HUES48 (cell line): ENCODE measurements around the gene MPPED2.

Experiments
- H3K27ac ChIP-seq: one replicate; pipeline ENCODE4 v1.7.0; 2013; ENCODE audit warnings: low read depth, low read length, inconsistent platforms
- H3K27me3 ChIP-seq: 2 replicates; pipeline ENCODE4 v1.6.1; 2013; ENCODE audit warnings: mild to moderate bottlenecking, low read length; ENCODE audit not compliant: control insufficient read depth, insufficient read depth
- H3K36me3 ChIP-seq: 2 replicates; pipeline ENCODE4 v1.6.1; 2013; ENCODE audit warnings: low read length; ENCODE audit not compliant: control insufficient read depth, insufficient read depth
- H3K4me1 ChIP-seq: 2 replicates; pipeline ENCODE4 v1.6.1; 2013; ENCODE audit warnings: mild to moderate bottlenecking, low read length; ENCODE audit not compliant: control insufficient read depth, insufficient read depth
- H3K4me3 ChIP-seq: 2 replicates; pipeline ENCODE4 v1.5.1; 2013; ENCODE audit warnings: mild to moderate bottlenecking, low read depth, low read length
- H3K9ac ChIP-seq: 2 replicates; pipeline ENCODE4 v1.6.1; 2013; ENCODE audit warnings: mild to moderate bottlenecking, low read depth, low read length, moderate library complexity
- H3K9me3 ChIP-seq: 2 replicates; pipeline ENCODE4 v1.6.1; 2013; ENCODE audit warnings: low read length; ENCODE audit not compliant: control insufficient read depth, insufficient read depth

MPPED2 gene

GRCh38 chr11:30553521-30554110 is 32.5 kb downstream of the MPPED2 start:
- H3K27ac ChIP-seq: peak overlapping the region; percentile 49
- peaks cover 56% of the 10 kb centered on the region for H3K4me1 ChIP-seq
- no peaks in the 10 kb centered on the region for H3K9me3 ChIP-seq
- H3K4me3 ChIP-seq: no peak overlapping the region
- no peaks in the 10 kb centered on the region for H3K27me3 ChIP-seq
- 0 out of 2 replicates have a peak, but pooled peaks cover 2% of the 10 kb centered on the region for H3K36me3 ChIP-seq
- no peak overlapping the region for H3K9ac ChIP-seq

- Histone ChIP-seq H3K4me1 (peaks cover 61% of the 10 kb centered on the region), H3K9ac (no peak overlapping the region), H3K27me3 (no peaks in the 10 kb centered on the region), H3K9me3 (no peaks in the 10 kb centered on the region), H3K36me3 (0 out of 2 replicates have a peak, but pooled peaks cover 2% of the 10 kb centered on the region), H3K4me3 (no peak overlapping the region), H3K27ac (peak overlapping the region; percentile 49)
Observed at GRCh38 chr11:30552839-30553238, 33.3 kb downstream of the MPPED2 start.

- H3K9ac ChIP-seq: no peak overlapping the region
- H3K4me1 ChIP-seq: peaks cover 88% of the 10 kb centered on the region
- H3K4me3 ChIP-seq: no peak overlapping the region
- no peak overlapping the region for H3K27ac ChIP-seq
- no peaks in the 10 kb centered on the region for H3K36me3 ChIP-seq
- H3K27me3 ChIP-seq: 0 out of 2 replicates have a peak, but pooled peaks cover 3% of the 10 kb centered on the region
- no peaks in the 10 kb centered on the region for H3K9me3 ChIP-seq
Observed at GRCh38 chr11:30550022-30550542, 36.1 kb downstream of the MPPED2 start.

- no peak overlapping the region for H3K27ac ChIP-seq
- no peaks in the 10 kb centered on the region for H3K9me3 ChIP-seq
- no peaks in the 10 kb centered on the region for H3K36me3 ChIP-seq
- 0 out of 2 replicates have a peak, but pooled peaks cover 3% of the 10 kb centered on the region for H3K27me3 ChIP-seq
- peaks cover 94% of the 10 kb centered on the region for H3K4me1 ChIP-seq
- no peak overlapping the region for H3K9ac ChIP-seq
- H3K4me3 ChIP-seq: no peak overlapping the region
Observed at GRCh38 chr11:30549565-30549964, 36.6 kb downstream of the MPPED2 start.

GRCh38 chr11:30546334-30546733 is 39.8 kb downstream of the MPPED2 start:
- Histone ChIP-seq H3K4me1 (peaks cover 69% of the 10 kb centered on the region), H3K27ac (peak overlapping the region; percentile 67), H3K4me3 (peak overlapping the region; percentile 10; the same call in 1 of the 2 replicates), H3K9me3 (no peaks in the 10 kb centered on the region), H3K27me3 (0 out of 2 replicates have a peak, but pooled peaks cover 3% of the 10 kb centered on the region), H3K9ac (no peak overlapping the region; the same call in 1 of the 2 replicates), H3K36me3 (no peaks in the 10 kb centered on the region)

- Histone ChIP-seq H3K27me3 (0 out of 2 replicates have a peak, but pooled peaks cover 3% of the 10 kb centered on the region), H3K4me3 (no peak overlapping the region), H3K9ac (no peak overlapping the region), H3K9me3 (no peaks in the 10 kb centered on the region), H3K4me1 (peaks cover 63% of the 10 kb centered on the region), H3K36me3 (no peaks in the 10 kb centered on the region), H3K27ac (peak overlapping the region; percentile 67)
Observed at GRCh38 chr11:30545507-30545906, 40.6 kb downstream of the MPPED2 start.

GRCh38 chr11:30543066-30543465 is 43.1 kb downstream of the MPPED2 start:
- Histone ChIP-seq H3K9ac (no peak overlapping the region), H3K4me3 (no peak overlapping the region), H3K9me3 (no peaks in the 10 kb centered on the region), H3K4me1 (peaks cover 48% of the 10 kb centered on the region), H3K36me3 (no peaks in the 10 kb centered on the region), H3K27ac (no peak overlapping the region), H3K27me3 (0 out of 2 replicates have a peak, but pooled peaks cover 3% of the 10 kb centered on the region)

GRCh38 chr11:30540781-30541180 is 45.4 kb downstream of the MPPED2 start:
- H3K9me3 ChIP-seq: no peaks in the 10 kb centered on the region
- H3K27ac ChIP-seq: no peak overlapping the region
- 0 out of 2 replicates have a peak, but pooled peaks cover 3% of the 10 kb centered on the region for H3K27me3 ChIP-seq
- H3K4me1 ChIP-seq: peaks cover 40% of the 10 kb centered on the region
- no peak overlapping the region for H3K9ac ChIP-seq
- H3K4me3 ChIP-seq: no peak overlapping the region
- H3K36me3 ChIP-seq: no peaks in the 10 kb centered on the region

GRCh38 chr11:30538251-30538650 is 47.9 kb downstream of the MPPED2 start:
- H3K36me3 ChIP-seq: no peaks in the 10 kb centered on the region
- no peaks in the 10 kb centered on the region for H3K27me3 ChIP-seq
- H3K9ac ChIP-seq: no peak overlapping the region
- H3K9me3 ChIP-seq: no peaks in the 10 kb centered on the region
- H3K27ac ChIP-seq: no peak overlapping the region
- H3K4me1 ChIP-seq: peaks cover 29% of the 10 kb centered on the region
- H3K4me3 ChIP-seq: no peak overlapping the region

- Histone ChIP-seq H3K36me3 (no peaks in the 10 kb centered on the region), H3K27me3 (no peaks in the 10 kb centered on the region), H3K27ac (no peak overlapping the region), H3K4me3 (no peak overlapping the region), H3K9ac (no peak overlapping the region), H3K4me1 (peaks cover 29% of the 10 kb centered on the region), H3K9me3 (no peaks in the 10 kb centered on the region)
Observed at GRCh38 chr11:30535818-30536217, 50.3 kb downstream of the MPPED2 start.

GRCh38 chr11:30533445-30533947 is 52.7 kb downstream of the MPPED2 start:
- Histone ChIP-seq H3K36me3 (no peaks in the 10 kb centered on the region), H3K27me3 (no peaks in the 10 kb centered on the region), H3K4me3 (no peak overlapping the region), H3K27ac (no peak overlapping the region), H3K9ac (no peak overlapping the region), H3K9me3 (no peaks in the 10 kb centered on the region), H3K4me1 (peaks cover 24% of the 10 kb centered on the region)
